ENCODE data around the gene PLVAP. TPM values are rescaled to one million over a fixed set of nuclear protein-coding genes. Genes with fewer than 3 reads are reported as not detected.
A peak's percentile ranks its signal among the peaks of the same experiment; 100 is the strongest.

Gene PLVAP
- total and polyA plus RNA-seq, 2 donors (not counting 3 experiments of a cell fraction or from before 2014, with no cell fraction given) = 5.7 to 16.9 TPM

- intact Hi-C loops (cut with micrococcal nuclease) = loop anchor here (10.0 kb wide), 1 partner anchor 151 kb away; the partner anchor contains the start of gene COLGALT1
- POLR2A ChIA-PET = interaction anchor here (0.6 to 1.0 kb wide), 3 partner anchors 10 to 16 kb away, joined by 3 to 5 read pairs (median 4); partner anchors contain the start of gene MVB12A
- FAIRE-seq = no peak
Measured at GRCh38 chr19:17404015-17404414, 26.9 kb upstream of the PLVAP start.

More at GRCh38 chr19:17404015-17404414, 26.9 kb upstream of the PLVAP start:
- Histone ChIP-seq H3K9me1 (replicated peaks; ENCODE audit: control insufficient read depth, extremely low read depth, insufficient read depth, low read length) (no peaks in the 10 kb centered on the region), H3K4me1 (ENCODE audit: control insufficient read depth, extremely low read depth, insufficient read depth, low read length) (peaks cover 22% of the 10 kb centered on the region), H4K20me1 (replicated peaks; ENCODE audit: control insufficient read depth, extremely low read depth, insufficient read depth, low read length) (no peaks in the 10 kb centered on the region), H3K27me3 (ENCODE audit: control insufficient read depth in 2 of 2, insufficient read depth in 2 of 2, low read length in 2 of 2) (no peaks in the 10 kb centered on the region), H3K4me2 (ENCODE audit: insufficient read depth, low read length) (peak overlapping the region; percentile 67), H3K4me3 (replicated peaks in 1 of 3; ENCODE audit: insufficient read depth in 1 of 3, low read depth in 1 of 3, low read length in 3 of 3) (peak overlapping the region in 1 of 3 experiments; percentile 44), H3K27ac (ENCODE audit: insufficient read depth, low read depth, low read length) (no peak overlapping the region), H3K36me3 (ENCODE audit: control insufficient read depth in 2 of 2, extremely low read depth in 1 of 2, insufficient read depth in 2 of 2, low read length in 2 of 2) (no peaks in the 10 kb centered on the region), H3K9me3 (replicated peaks; ENCODE audit: control insufficient read depth, insufficient read depth, low read length) (no peaks in the 10 kb centered on the region), H3K9ac (replicated peaks; ENCODE audit: extremely low read depth, insufficient read depth, low read length) (no peak overlapping the region), H2AFZ (ENCODE audit: low read depth, low read length) (no peak overlapping the region), H3K79me2 (ENCODE audit: control insufficient read depth, insufficient read depth, low read length) (peaks cover 8% of the 10 kb centered on the region)
- no TSS peak for BruUV-seq (replicated peaks)
- DNase-seq (ENCODE audit: low read depth, low spot score) = no peak
- CTCF ChIA-PET = interaction anchor here (1.2 kb wide), 2 partner anchors 9 to 10 kb away, joined by 4 to 5 read pairs; partner anchors contain the start of gene CCDC194
- dilution Hi-C loops (cut with MboI; ENCODE audit: extremely low pct_ligation_motif_present, low sequenced_read_pairs) = no loop called here
- no peak for TF ChIP-seq MAX (IDR thresholded peaks at IDR 0.05; ENCODE audit: insufficient read depth, insufficient read length)
- no peak for TF ChIP-seq MYC (IDR thresholded peaks at IDR 0.05; ENCODE audit: low read depth, low read length)
- no peak for TF ChIP-seq CTCF (IDR thresholded peaks at IDR 0.05; ENCODE audit: extremely low read depth in 1 of 2, insufficient read depth in 1 of 2, low read depth in 1 of 2, low read length in 2 of 2)
- TF ChIP-seq GATA2 (IDR thresholded peaks at IDR 0.05; ENCODE audit: insufficient read depth, insufficient read length, low read depth, low read length) = no peak
- TF ChIP-seq JUN (IDR thresholded peaks at IDR 0.05; ENCODE audit: borderline replicate concordance, insufficient read depth, insufficient read length, low read depth) = no peak
- TF ChIP-seq EZH2 (IDR thresholded peaks at IDR 0.05; ENCODE audit: borderline replicate concordance, low read depth, low read length, severe bottlenecking) = no peak
- no peak for TF ChIP-seq FOS (IDR thresholded peaks at IDR 0.05; ENCODE audit: borderline replicate concordance, insufficient read depth, low read length)
- TF ChIP-seq POLR2AphosphoS5 (IDR thresholded peaks at IDR 0.05; ENCODE audit: insufficient read depth, low read depth, low read length) = no peak
- TF ChIP-seq POLR2A (IDR thresholded peaks at IDR 0.05; ENCODE audit: low read depth, low read length) = no peak

All from endothelial cell of umbilical vein (primary cell).